Hepatocyte (in vitro differentiated cells): Measurements from ENCODE around the gene PCCA. TPM values are rescaled to one million over a fixed set of nuclear protein-coding genes. Genes with fewer than 3 reads are reported as not detected.
"Not testable (repeated sequence)": the region's sequence is repeated elsewhere in the genome, so short reads cannot be mapped to it uniquely, and the experiment has no call there.

Source experiments
- DNase-seq: peaks from one replicate; pipeline ENCODE4 v3.0.0-alpha.2; 2016; ENCODE audit warnings: low spot score
- H2AFZ ChIP-seq: fragments of 200-600 bp; sonication (generic); 2 replicates; pipeline ENCODE4 v1.6.0; 2016; ENCODE audit warnings: antibody characterized with exemption, mild to moderate bottlenecking
- H3K27ac ChIP-seq: fragments of 200-600 bp; sonication (generic); 2 replicates; pipeline ENCODE4 v1.5.1; 2016; ENCODE audit warnings: mild to moderate bottlenecking
- H3K27me3 ChIP-seq: fragments of 200-600 bp; sonication (generic); 2 replicates; pipeline ENCODE4 v1.6.1; 2016
- H3K36me3 ChIP-seq: fragments of 200-600 bp; sonication (generic); replicated peaks from 2 replicates; pipeline ENCODE4 v1.5.1; 2016; ENCODE audit warnings: low read depth; ENCODE audit not compliant: insufficient read depth
- H3K4me1 ChIP-seq: fragments of 200-600 bp; sonication (generic); 2 replicates; pipeline ENCODE4 v1.5.1; 2016; ENCODE audit warnings: mild to moderate bottlenecking, moderate library complexity; ENCODE audit not compliant: insufficient read depth
- H3K4me2 ChIP-seq: fragments of 200-600 bp; sonication (generic); 2 replicates; pipeline ENCODE4 v1.6.0; 2016
- H3K4me3 ChIP-seq: fragments of 200-600 bp; sonication (generic); 2 replicates; pipeline ENCODE4 v1.5.1; 2016; ENCODE audit warnings: mild to moderate bottlenecking
- H3K79me2 ChIP-seq: fragments of 200-600 bp; sonication (generic); 2 replicates; pipeline ENCODE4 v1.6.0; 2017; ENCODE audit warnings: mild to moderate bottlenecking
- H3K9me2 ChIP-seq: fragments of 200-600 bp; sonication (generic); replicated peaks from 2 replicates; pipeline ENCODE4 v1.6.0; 2017; ENCODE audit warnings: mild to moderate bottlenecking; ENCODE audit not compliant: insufficient read depth
- H3K9me3 ChIP-seq: fragments of 200-600 bp; sonication (generic); 2 replicates; pipeline ENCODE4 v1.5.1; 2016; ENCODE audit warnings: low read depth, mild to moderate bottlenecking
- H4K20me1 ChIP-seq: fragments of 200-600 bp; sonication (generic); 2 replicates; pipeline ENCODE4 v1.6.0; 2016; ENCODE audit warnings: mild to moderate bottlenecking; ENCODE audit not compliant: insufficient read depth, poor library complexity, severe bottlenecking
- EZH2 ChIP-seq: fragments of 200-600 bp; sonication (generic); IDR thresholded peaks from 2 replicates; pipeline ENCODE4 v1.6.1; 2016; ENCODE audit warnings: antibody characterized with exemption, mild to moderate bottlenecking, borderline replicate concordance
- EZH2phosphoT487 ChIP-seq: fragments of 200-600 bp; sonication (generic); IDR thresholded peaks from one replicate; pipeline ENCODE4 v1.6.1; 2018; ENCODE audit warnings: antibody characterized with exemption, mild to moderate bottlenecking, low read depth, moderate library complexity; ENCODE audit not compliant: unreplicated experiment, severe bottlenecking
- WGBS: methylation state at CpG from one replicate; pipeline ENCODE4 v1.1.6; 2016; ENCODE audit warnings: low lambda C conversion rate; ENCODE audit errors: missing lambda C conversion rate; 5-methylcytosine and 5-hydroxymethylcytosine counted together
- polyA plus RNA-seq: library from polyadenylated mRNA; unstranded; fragments of >200 nt; fragmentation: Nextera tagmentation; extraction: Ambion mirVana; gene quantifications from 2 replicates; pipeline ENCODE4 v1.2.1, GENCODE V29; 2016
- total RNA-seq: library from RNA; depleted of rRNA; stranded (reverse); fragments of >200 nt; gene quantifications from 2 replicates; pipeline ENCODE4 v1.2.3, GENCODE V29; 2014
- TF ChIP-seq, protein P1 (sequence below): fragments of 200-600 bp; sonication (generic); IDR thresholded peaks from 2 replicates; pipeline ENCODE4 v1.5.1; 2016; ENCODE audit warnings: antibody characterized with exemption, mild to moderate bottlenecking; ENCODE audit not compliant: poor library complexity

The PCCA gene
- total and polyA plus RNA-seq, 2 experiments from 2014 or later = 23.6 to 28.2 TPM

DNA sequence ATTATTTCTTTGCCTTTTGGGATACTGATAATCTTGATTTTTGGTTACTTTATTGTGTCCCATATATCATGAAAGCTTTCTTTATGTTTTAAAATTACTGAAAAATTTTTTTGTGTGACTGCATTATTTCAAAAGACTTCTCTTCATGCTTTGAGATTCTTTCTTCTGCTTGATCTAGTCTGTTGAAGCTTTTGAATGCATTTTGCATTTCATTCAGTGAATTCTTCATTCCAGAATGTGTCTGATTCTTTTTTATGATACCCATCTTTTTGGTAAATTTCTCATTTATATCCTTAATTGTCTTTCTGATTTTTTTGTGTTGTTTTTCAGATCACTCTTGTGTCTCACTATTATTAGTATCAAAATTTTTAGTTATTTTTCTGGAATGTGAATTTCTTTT is 289.6 kb downstream of the PCCA start:
- Histone ChIP-seq H3K9me3 (no peaks in the 10 kb centered on the region), H3K4me1 (no peaks in the 10 kb centered on the region), H3K79me2 (no peaks in the 10 kb centered on the region), H3K4me2 (no peak overlapping the region), H2AFZ (no peak overlapping the region), H3K9me2 (no peaks in the 10 kb centered on the region), H3K4me3 (no peak overlapping the region), H4K20me1 (no peaks in the 10 kb centered on the region), H3K27ac (no peak overlapping the region), H3K27me3 (no peaks in the 10 kb centered on the region), H3K36me3 (no peaks in the 10 kb centered on the region)
- TF ChIP-seq, protein P1, sequence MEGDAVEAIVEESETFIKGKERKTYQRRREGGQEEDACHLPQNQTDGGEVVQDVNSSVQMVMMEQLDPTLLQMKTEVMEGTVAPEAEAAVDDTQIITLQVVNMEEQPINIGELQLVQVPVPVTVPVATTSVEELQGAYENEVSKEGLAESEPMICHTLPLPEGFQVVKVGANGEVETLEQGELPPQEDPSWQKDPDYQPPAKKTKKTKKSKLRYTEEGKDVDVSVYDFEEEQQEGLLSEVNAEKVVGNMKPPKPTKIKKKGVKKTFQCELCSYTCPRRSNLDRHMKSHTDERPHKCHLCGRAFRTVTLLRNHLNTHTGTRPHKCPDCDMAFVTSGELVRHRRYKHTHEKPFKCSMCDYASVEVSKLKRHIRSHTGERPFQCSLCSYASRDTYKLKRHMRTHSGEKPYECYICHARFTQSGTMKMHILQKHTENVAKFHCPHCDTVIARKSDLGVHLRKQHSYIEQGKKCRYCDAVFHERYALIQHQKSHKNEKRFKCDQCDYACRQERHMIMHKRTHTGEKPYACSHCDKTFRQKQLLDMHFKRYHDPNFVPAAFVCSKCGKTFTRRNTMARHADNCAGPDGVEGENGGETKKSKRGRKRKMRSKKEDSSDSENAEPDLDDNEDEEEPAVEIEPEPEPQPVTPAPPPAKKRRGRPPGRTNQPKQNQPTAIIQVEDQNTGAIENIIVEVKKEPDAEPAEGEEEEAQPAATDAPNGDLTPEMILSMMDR = no peak
- no peak for TF ChIP-seq EZH2phosphoT487
- TF ChIP-seq EZH2 = no peak
- DNase-seq = no peak

- Histone ChIP-seq H3K9me2 (no peaks in the 10 kb centered on the region), H3K4me3 (no peak overlapping the region), H3K9me3 (no peaks in the 10 kb centered on the region), H3K4me1 (no peaks in the 10 kb centered on the region), H3K4me2 (no peak overlapping the region), H3K79me2 (no peaks in the 10 kb centered on the region), H3K27ac (no peak overlapping the region), H3K36me3 (no peaks in the 10 kb centered on the region), H3K27me3 (no peaks in the 10 kb centered on the region), H4K20me1 (no peaks in the 10 kb centered on the region), H2AFZ (no peak overlapping the region)
- no peak for TF ChIP-seq EZH2
- TF ChIP-seq, protein P1 = no peak
- no peak for TF ChIP-seq EZH2phosphoT487
- 85% methylated on average over 16 of the region's 16 CpGs for whole genome bisulfite sequencing
- DNase-seq = no peak
Measured at GRCh38 chr13:100381595-100382224, 292.8 kb downstream of the PCCA start.

- TF ChIP-seq EZH2phosphoT487 = no peak
- TF ChIP-seq, protein P1 = no peak
- no peak for TF ChIP-seq EZH2
- Histone ChIP-seq H3K4me1 (no peaks in the 10 kb centered on the region), H3K27ac (no peak overlapping the region), H3K4me3 (no peak overlapping the region), H4K20me1 (no peaks in the 10 kb centered on the region), H3K9me3 (no peaks in the 10 kb centered on the region), H3K4me2 (no peak overlapping the region), H3K27me3 (no peaks in the 10 kb centered on the region), H3K9me2 (no peaks in the 10 kb centered on the region), H2AFZ (no peak overlapping the region), H3K36me3 (no peaks in the 10 kb centered on the region), H3K79me2 (no peaks in the 10 kb centered on the region)
- DNase-seq = no peak
Measured at GRCh38 chr13:100382785-100383184, 293.9 kb downstream of the PCCA start.

GRCh38 chr13:100387416-100387815 is 298.5 kb downstream of the PCCA start:
- no peak overlapping the region for H3K4me3 ChIP-seq
- H3K79me2 ChIP-seq = no peaks in the 10 kb centered on the region
- no peak overlapping the region for H3K27ac ChIP-seq
- H4K20me1 ChIP-seq = no peaks in the 10 kb centered on the region
- H3K4me2 ChIP-seq = no peak overlapping the region
- H3K9me2 ChIP-seq = no peaks in the 10 kb centered on the region
- no peaks in the 10 kb centered on the region for H3K9me3 ChIP-seq
- H3K4me1 ChIP-seq = no peaks in the 10 kb centered on the region
- H3K36me3 ChIP-seq = no peaks in the 10 kb centered on the region
- no peaks in the 10 kb centered on the region for H3K27me3 ChIP-seq
- WGBS = 94% methylated on average over 3 of the region's 3 CpGs
- DNase-seq = no peak
- TF ChIP-seq, protein P1 = no peak
- TF ChIP-seq EZH2phosphoT487 = no peak
- no peak overlapping the region for H2AFZ ChIP-seq

DNA sequence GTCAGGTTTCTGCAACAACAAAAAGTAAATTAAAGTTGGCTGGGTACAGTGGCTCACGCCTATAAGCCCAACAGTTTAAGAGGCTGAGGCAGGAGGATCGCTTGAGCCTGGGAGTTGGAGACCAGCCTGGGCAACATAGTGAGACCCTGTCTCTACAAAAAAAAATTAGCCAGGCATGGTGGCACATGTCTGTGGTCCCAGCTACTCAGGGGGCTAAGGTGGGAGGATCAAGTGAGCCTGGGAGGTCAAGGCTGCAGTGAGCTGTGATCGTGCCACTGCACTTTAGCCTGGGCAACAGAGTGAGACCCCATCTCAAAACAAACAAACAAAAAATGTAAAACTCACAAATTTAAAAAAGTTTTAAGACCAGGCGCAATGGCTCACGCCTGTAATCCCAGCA is 299.3 kb downstream of the PCCA start:
- H3K4me3 ChIP-seq, H3K4me2 ChIP-seq, H3K27me3 ChIP-seq, H3K79me2 ChIP-seq, H3K36me3 ChIP-seq, H3K9me2 ChIP-seq, H2AFZ ChIP-seq, H3K27ac ChIP-seq, H3K9me3 ChIP-seq, H4K20me1 ChIP-seq, DNase-seq, H3K4me1 ChIP-seq: not testable (repeated sequence)
- WGBS = 99% methylated on average over 5 of the region's 5 CpGs
